Prostate gland (tissue), 2 donors: ENCODE results near the gene METAP1.

Experiments
- CTCF ChIP-seq, 4 experiments: fragments of 200-600 bp in 2 of 4; fragments of 450-650 bp in 2 of 4; sonication (generic) in 2 of 4; IDR thresholded peaks; 1 replicate in 3 of 4; 2 replicates in 1 of 4; pipeline ENCODE4 v1.5.1; 2016 to 2019; ENCODE audit warnings: antibody characterized with exemption in 4 of 4, mild to moderate bottlenecking in 2 of 4, moderate library complexity in 2 of 4
- POLR2A ChIP-seq: fragments of 450-650 bp; IDR thresholded peaks from one replicate; pipeline ENCODE4 v1.6.1; 2016; ENCODE audit warnings: antibody characterized with exemption, mild to moderate bottlenecking

- TF ChIP-seq POLR2A (no peak), CTCF (IDR thresholded peaks at IDR 0.05) (no peak)
These were observed 38.4 kb downstream of the METAP1 start for GRCh38 chr4:99033956-99034355.
